ENCODE measurements around the gene MAP3K7. TPM values are rescaled to one million over a fixed set of nuclear protein-coding genes. Genes with fewer than 3 reads are reported as not detected.

The MAP3K7 gene
- polyA plus RNA-seq, 12 donors = 32.8 to 49.6 (median 43.1) TPM; not detected in 1

DNA sequence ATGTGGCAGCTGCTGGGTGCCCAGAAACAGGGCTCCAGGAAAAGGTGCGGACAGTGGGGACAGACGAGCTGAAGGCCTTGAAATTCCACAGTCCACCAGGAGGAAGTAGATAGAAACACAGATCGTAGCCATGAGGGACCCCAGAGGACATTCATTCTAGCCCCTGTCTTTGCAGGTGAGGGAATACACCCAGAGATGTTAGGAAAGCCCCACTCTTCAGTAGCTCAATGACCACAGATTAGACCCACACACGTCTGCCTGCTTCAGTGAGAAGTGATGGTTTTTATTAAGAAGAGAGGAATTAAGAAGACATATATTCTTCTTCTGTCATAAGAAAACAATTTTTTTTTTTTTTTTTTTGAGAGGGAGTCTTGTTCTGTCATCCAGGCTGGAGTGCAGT lies 123.0 kb downstream of the MAP3K7 start:
- no peak for DNase-seq
